DMS114 treated with DMSO at 0.1 percent for 48 hours (cell line): ENCODE measurements around the gene ABCB11.
"Not testable (repeated sequence)": the region's sequence is repeated elsewhere in the genome, so short reads cannot be mapped to it uniquely, and the experiment has no call there.

Experiments
- DNase-seq: peaks from one replicate; lab custom pipeline; 2025; ENCODE audit not compliant: unreplicated experiment; lab: John Stamatoyannopoulos, UW

ABCB11 gene

GRCh38 chr2:169046440-169047151, 15.5 kb upstream of the ABCB11 start:
- no peak for DNase-seq

- DNase-seq: no peak
These were observed 11.7 kb upstream of the ABCB11 start for GRCh38 chr2:169042856-169043255.

GRCh38 chr2:169041594-169041993, 10.5 kb upstream of the ABCB11 start:
- no peak for DNase-seq

- DNase-seq: no peak
These were observed 8.6 kb upstream of the ABCB11 start for GRCh38 chr2:169039702-169040101.

- DNase-seq: no peak
These were observed 7.2 kb upstream of the ABCB11 start for GRCh38 chr2:169038338-169038757.

- DNase-seq: no peak
These were observed 5.8 kb upstream of the ABCB11 start for GRCh38 chr2:169036736-169037440.

- no peak for DNase-seq
These were observed 4.8 kb upstream of the ABCB11 start for GRCh38 chr2:169035887-169036286.

GRCh38 chr2:169034984-169035544, 3.9 kb upstream of the ABCB11 start:
- no peak for DNase-seq

- no peak for DNase-seq
These were observed 3.1 kb upstream of the ABCB11 start for GRCh38 chr2:169034256-169034655.

- DNase-seq: no peak
These were observed 1.8 kb downstream of the ABCB11 start for GRCh38 chr2:169029341-169029740.

- no peak for DNase-seq
These were observed 3.9 kb downstream of the ABCB11 start for GRCh38 chr2:169027234-169027633.

GRCh38 chr2:169026056-169026455, 5.1 kb downstream of the ABCB11 start:
- DNase-seq: no peak

- DNase-seq: no peak
These were observed 8.0 kb downstream of the ABCB11 start for GRCh38 chr2:169023161-169023560.

- DNase-seq: no peak
These were observed 12.7 kb downstream of the ABCB11 start for GRCh38 chr2:169018390-169018789.

- no peak for DNase-seq
These were observed 15.2 kb downstream of the ABCB11 start for GRCh38 chr2:169015943-169016342.

- no peak for DNase-seq
These were observed 16.3 kb downstream of the ABCB11 start for GRCh38 chr2:169014780-169015179.

- DNase-seq: no peak
These were observed 17.5 kb downstream of the ABCB11 start for GRCh38 chr2:169013628-169014026.

- no peak for DNase-seq
These were observed 18.1 kb downstream of the ABCB11 start for GRCh38 chr2:169012812-169013627.

GRCh38 chr2:169012191-169012792, 18.8 kb downstream of the ABCB11 start:
- DNase-seq: not testable (repeated sequence)

GRCh38 chr2:169011698-169012097, 19.4 kb downstream of the ABCB11 start:
- no peak for DNase-seq
